PC-3 (cell line): ENCODE results near the gene TMEM184C.

Experiments
- CTCF ChIP-seq: fragments of 300-600 bp; sonication (generic); conservative IDR thresholded peaks from 2 replicates; pipeline ENCODE4 v1.5.1; 2017; ENCODE audit warnings: antibody characterized with exemption, low read depth, mild to moderate bottlenecking, low read length
- EZH2 ChIP-seq: fragments of 300-600 bp; sonication (generic); IDR thresholded peaks from one replicate; pipeline ENCODE4 v1.6.1; 2017; ENCODE audit warnings: antibody characterized with exemption, mild to moderate bottlenecking, low read length; ENCODE audit not compliant: unreplicated experiment

- TF ChIP-seq EZH2 (no peak), CTCF (no peak)
Observed at GRCh38 chr4:147583876-147584275, 33.3 kb upstream of the TMEM184C start.
